Stimulated activated CD4-positive, alpha-beta T cell treated with anti-CD3 and anti-CD28 coated beads, TNF-alpha, amount 100 ng/mL, for 4 hours (primary cell): Measurements from ENCODE around the gene DSCAM.

ENCODE experiments used
- DNase-seq, 3 experiments: peaks; one replicate each; pipeline ENCODE4 v3.0.0-alpha.2; 2020; ENCODE audit warnings: low read depth in 3 of 3

The DSCAM gene

DNA sequence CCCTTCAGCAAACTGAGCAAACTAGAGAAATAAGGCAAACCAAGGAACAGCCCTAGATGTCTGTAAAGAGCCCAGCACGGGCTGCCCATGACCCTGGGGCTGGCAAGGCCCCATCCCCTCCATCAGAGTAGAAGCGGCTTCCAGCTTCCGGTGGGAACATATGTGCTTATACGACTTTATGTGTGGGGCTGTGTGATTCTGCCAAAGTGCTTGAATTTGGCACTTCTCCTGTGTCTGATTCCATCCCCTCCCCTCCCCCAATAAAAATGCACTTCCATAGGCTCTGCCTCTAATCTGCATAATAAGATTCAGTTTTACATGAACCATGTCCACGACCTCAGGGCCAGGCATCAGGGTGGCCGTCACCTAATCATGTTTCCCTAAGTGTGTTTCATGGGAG is 236.6 kb downstream of the DSCAM start:
- no peak for DNase-seq

DNA sequence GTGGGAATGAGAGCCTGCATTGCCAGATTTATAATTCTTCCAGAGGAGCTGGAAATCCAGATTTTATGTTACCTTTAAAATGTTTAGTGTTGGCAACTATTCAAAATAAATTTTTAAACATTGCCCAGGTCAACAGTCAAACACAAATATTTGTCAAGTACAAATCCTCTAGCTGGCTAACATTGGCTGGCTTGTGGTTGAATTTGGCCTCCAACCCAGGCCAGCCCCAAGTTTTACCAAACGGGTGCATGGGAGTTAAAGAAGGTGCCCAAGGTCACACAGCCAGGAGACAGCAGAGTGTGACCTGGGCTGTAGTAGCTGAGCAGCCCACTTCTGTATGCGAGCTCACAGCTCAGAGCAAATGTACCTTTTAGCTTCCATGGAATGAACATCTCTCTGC is 240.6 kb downstream of the DSCAM start:
- DNase-seq, result no peak

DNA sequence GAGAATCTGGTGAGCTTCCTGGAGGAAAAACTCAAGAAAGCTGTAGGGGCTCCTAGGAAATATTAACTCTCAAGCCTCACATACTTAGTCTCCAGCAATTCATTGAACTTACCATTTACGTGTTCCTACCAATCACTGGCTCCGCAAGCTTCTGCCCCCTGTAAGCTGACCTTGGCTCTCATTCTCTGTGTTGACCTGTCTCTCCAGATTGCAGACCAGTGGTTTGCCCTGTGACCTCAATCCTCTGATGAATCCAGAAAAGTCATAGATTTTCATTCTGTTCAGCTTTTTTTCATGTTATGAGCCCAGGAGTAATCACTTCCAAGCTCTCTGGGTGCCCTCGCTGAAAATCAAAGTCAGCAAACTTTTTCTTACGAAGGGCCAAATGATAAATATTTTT is 241.9 kb downstream of the DSCAM start:
- no peak for DNase-seq

- DNase-seq, result no peak
These were observed 243.2 kb downstream of the DSCAM start for GRCh38 chr21:40603774-40604173.

DNA sequence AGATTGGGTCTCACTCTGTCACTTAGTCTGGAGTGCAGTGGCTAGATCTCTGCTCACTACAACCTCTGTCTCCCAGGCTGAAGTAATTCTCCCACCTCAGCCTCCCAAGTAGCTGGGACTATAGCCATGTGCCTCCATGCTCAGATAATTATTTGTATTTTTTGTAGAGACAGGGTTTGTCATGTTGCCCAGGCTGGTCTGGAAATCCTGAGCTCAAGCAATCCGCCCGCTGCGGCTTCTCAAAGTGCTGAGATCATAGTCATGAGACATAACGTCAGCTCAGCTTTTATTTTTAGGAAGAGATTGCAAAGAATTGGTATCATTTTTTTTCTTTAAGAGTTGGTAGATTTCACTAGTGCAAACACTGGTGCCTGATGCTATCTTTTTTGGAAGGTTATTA is 244.9 kb downstream of the DSCAM start:
- DNase-seq, result no peak

GRCh38 chr21:40595806-40596205 is 251.2 kb downstream of the DSCAM start:
- DNase-seq, result no peak

GRCh38 chr21:40587736-40588346 is 259.1 kb downstream of the DSCAM start:
- no peak for DNase-seq

GRCh38 chr21:40586575-40586974 is 260.4 kb downstream of the DSCAM start:
- no peak for DNase-seq

- no peak for DNase-seq
These were observed 269.5 kb downstream of the DSCAM start for GRCh38 chr21:40577285-40578043.

DNA sequence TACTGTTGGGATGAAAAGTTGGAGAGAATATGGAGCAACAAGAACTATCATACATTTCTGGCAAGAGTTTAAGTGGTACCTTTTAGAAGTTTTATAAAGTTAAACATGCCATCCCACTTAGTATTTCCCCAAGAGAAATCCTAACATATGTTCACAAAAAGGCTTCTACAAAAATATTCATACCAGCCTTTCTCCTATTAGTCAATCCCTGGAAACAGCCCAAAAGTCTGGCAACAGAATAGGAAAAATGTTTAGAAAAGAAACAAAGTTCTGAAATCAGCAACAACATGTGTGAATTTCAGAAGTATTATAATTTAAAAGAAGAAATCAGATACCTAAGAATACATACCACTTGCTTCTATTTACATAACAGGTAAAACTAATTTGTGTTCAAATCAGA is 271.0 kb downstream of the DSCAM start:
- DNase-seq, result no peak

DNA sequence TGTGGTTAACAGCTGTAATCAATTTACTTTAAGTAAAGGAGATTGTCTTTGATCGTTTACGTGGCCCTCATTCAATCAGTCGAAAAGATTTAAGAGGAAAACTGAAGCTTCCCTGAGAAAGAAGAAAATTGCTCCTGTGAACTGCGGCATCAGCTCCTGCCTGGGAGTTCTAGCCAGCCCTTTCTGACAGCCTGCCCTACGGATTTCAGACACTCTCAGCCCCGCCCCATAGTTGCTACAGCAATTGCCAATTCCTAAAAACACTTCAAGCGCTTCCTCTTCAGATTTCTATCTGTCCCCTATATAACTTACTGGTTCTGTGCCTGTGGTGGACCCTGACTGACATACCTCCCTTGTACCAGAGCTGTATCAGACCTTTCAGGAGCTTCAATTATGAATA is 277.6 kb downstream of the DSCAM start:
- no peak for DNase-seq

- no peak for DNase-seq
These were observed 278.2 kb downstream of the DSCAM start for GRCh38 chr21:40568807-40569206.

DNA sequence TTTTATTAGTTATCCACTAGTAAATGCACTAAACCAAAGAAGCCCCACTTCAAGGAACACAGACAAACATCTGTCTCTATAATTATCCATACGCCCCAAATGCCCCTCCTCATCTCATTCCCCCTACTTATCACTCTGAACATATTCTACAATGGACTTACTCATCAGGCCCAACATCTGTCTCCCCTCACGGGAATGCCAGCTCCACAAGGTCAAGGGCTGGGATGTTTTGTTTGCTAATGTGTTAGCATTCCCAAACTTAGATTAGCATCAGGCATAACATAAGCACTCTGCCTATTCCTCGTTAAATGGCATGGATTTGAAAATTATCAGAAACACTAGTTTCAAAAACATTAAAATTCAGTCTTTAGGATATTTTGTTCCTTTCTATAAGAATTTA is 279.5 kb downstream of the DSCAM start:
- no peak for DNase-seq

DNA sequence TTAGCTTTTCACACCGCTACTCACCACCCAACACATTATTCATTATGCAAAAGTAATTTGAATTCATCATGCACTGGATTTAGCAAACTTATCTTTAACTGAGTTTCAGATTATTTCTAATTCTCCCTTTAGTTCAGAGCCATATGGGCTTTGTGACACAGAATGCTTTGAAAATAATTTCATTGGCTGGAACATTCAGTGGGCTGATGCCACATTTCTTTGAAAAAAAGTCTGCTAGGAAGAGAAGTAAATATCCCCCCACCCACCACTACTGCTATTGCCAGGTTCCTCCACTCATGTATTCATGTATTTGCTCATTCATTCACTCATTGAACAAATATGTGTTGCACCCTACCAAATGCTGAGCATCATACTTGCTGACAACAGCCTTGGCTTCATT is 280.5 kb downstream of the DSCAM start:
- DNase-seq, result no peak

DNA sequence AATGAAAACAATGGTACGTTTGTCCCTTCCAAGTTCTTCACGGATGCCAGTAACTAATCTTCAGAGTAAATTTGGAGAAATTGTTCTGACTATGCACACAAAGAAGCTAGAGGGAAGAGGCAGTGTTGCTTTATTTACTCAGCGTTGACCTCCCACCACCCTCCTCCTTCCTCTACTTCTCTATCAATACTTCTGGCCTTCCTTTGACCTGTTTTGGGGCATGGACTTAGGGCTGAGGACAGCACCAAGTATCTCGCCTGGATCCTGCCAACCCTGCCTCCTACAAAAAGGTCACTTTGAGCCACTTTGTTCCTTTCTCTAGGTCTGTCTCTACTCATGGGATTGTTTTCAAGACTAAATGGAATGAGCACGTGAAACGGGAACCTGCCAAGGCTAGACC is 282.6 kb downstream of the DSCAM start:
- no peak for DNase-seq

GRCh38 chr21:40563900-40564299 is 283.1 kb downstream of the DSCAM start:
- DNase-seq, result no peak

GRCh38 chr21:40562242-40563002 is 284.5 kb downstream of the DSCAM start:
- no peak for DNase-seq

DNA sequence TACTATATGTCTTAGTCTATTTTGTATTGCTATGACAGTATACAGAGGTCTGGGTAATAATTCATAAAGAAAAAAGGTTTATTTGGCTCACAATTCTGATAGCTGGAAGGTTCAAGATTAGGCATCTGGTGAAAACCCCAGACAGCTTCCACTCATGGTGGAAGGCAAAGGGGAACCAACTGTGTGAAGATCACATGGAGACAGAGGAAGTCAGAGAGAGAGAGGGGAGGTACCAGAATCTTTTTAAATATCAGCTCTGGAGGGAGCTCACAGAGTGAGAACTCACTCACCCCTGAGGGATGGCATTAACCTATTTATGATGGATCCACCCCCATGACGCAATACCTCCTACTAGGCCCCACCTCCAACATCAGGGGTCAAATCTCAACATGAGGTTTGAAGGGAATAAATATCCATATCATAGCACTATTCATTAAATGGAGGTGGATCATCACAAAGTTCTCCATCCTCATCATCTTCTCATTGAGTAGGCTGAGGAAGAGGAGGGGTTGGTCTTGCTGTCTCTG is 290.5 kb downstream of the DSCAM start:
- no peak for DNase-seq

DNA sequence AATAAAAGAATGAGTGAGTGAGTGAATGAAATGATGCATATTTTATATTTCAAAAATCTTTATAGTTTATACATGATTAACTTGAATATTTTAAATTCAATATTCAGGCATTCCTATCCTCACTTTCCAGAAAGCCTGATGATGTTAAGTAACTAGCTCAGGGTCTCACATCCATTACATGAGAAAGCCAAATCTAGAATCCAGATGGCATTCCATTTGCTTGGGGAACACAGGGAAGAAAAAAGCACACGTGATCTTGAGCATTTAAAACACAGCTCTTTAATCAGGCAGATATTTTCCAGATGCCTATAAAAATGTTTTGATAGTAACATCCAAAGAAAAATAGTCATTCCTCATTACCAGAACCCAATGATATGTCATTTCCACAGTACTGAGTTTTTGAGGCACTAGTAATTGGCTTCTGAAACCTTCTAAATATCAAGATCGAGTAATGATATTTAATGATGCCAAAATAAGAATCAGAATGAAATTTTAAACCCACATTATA is 291.9 kb downstream of the DSCAM start:
- DNase-seq, result no peak

- DNase-seq, result no peak
These were observed 293.2 kb downstream of the DSCAM start for GRCh38 chr21:40553781-40554180.

DNA sequence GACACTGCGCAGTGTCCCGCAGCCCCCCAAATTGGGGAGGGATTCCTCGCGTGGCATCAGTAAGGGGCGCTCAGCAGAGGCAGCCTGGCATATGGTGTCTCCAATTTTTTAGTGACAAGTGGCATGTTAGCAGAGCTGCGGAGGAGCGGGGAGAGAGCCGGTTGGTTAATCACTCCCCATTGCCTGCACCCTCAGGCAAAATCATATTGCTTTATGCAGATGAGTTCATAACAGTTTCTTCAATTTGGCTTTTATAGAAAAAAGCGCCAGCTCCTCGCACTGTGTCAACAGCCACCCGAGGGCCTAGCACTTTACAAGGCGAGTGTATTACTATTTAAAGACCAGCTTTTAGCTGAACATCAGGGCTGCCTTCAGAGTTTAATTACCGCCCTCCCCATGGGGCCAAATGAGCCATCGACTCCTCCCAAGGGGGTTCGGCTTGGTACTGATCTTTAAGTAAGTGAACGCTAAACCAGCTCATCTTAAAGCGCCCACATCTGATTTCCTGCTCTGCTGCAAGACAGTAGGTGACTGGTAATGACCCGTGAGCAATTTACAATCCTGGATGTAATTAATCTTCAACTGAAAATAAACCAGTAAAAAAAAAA is 298.9 kb downstream of the DSCAM start:
- no peak for DNase-seq

- no peak for DNase-seq
These were observed 300.3 kb downstream of the DSCAM start for GRCh38 chr21:40546647-40547046.
